GM12878 (cell line): Measurements from ENCODE around the gene WNT11. TPM values are rescaled to one million over a fixed set of nuclear protein-coding genes. Genes with fewer than 3 reads are reported as not detected.

Source experiments
- ATAC-seq: fragments of 200-7000 bp; cut with Tn5 transposase; 3 replicates; pipeline ENCODE4 v1.9.1; 2020; ENCODE audit warnings: mild to moderate bottlenecking, moderate library complexity
- BruUV-seq: library from RNA; stranded (reverse); fragments of 400-500 nt; replicated peaks from 2 replicates; lab custom pipeline; 2021; lab: Mats Ljungman, UMichigan
- CTCF ChIA-PET: fragments of 300-600 bp; sonication (Branson Sonifier 250); formaldehyde crosslinking; extraction: SDS; loops from one replicate; lab custom pipeline; 2021; ENCODE audit warnings: inconsistent platforms; lab: Yijun Ruan, JAX
- POLR2A ChIA-PET: fragments of 350-600 bp; formaldehyde crosslinking; extraction: SDS; loops from one replicate; lab custom pipeline; 2021; ENCODE audit warnings: inconsistent platforms; lab: Charles Lee
- RAD21 ChIA-PET: fragments of 300-600 bp; sonication (Branson Sonifier 250); formaldehyde crosslinking; loops from one replicate; lab custom pipeline; 2023; ENCODE audit warnings: antibody characterized with exemption; ENCODE audit not compliant: unreplicated experiment; lab: Charles Lee
- SMC1A ChIA-PET: fragments of 300-600 bp; sonication (Branson Sonifier 250); formaldehyde crosslinking; loops from one replicate; lab custom pipeline; 2023; ENCODE audit not compliant: unreplicated experiment, uncharacterized antibody; lab: Charles Lee
- DNase-seq: peaks from one replicate; pipeline ENCODE4 v3.0.0-alpha.2; 2011; ENCODE audit warnings: low read depth, low spot score
- FAIRE-seq: peaks from 3 replicates; lab custom pipeline; 2011; peaks lifted over from hg19 to GRCh38; lab: Jason Lieb, UNC
- H2AFZ ChIP-seq: 2 replicates; pipeline ENCODE4 v1.6.0; 2011; ENCODE audit warnings: low read depth, low read length, control low read depth; ENCODE audit not compliant: control insufficient read depth
- H3K27ac ChIP-seq: 2 replicates; pipeline ENCODE4 v1.5.1; 2011; ENCODE audit warnings: control low read depth; ENCODE audit not compliant: control insufficient read depth, insufficient read depth
- H3K27me3 ChIP-seq, 2 experiments: replicated peaks in 1 of 2; 2 replicates each; pipeline versions ENCODE4 v1.6.0 to v1.6.1; 2011; ENCODE audit warnings: low read length in 1 of 2; ENCODE audit not compliant: control insufficient read depth in 2 of 2, insufficient read depth in 2 of 2
- H3K36me3 ChIP-seq, 2 experiments: 2 replicates each; pipeline ENCODE4 v1.5.1; 2011; ENCODE audit warnings: low read length in 1 of 2; ENCODE audit not compliant: control insufficient read depth in 2 of 2, insufficient read depth in 2 of 2
- H3K4me1 ChIP-seq: 2 replicates; pipeline ENCODE4 v1.6.1; 2011; ENCODE audit warnings: mild to moderate bottlenecking, low read length, moderate library complexity, mixed read lengths; ENCODE audit not compliant: control insufficient read depth, insufficient read depth
- H3K4me2 ChIP-seq: 2 replicates; pipeline ENCODE4 v1.6.0; 2011; ENCODE audit warnings: control low read depth; ENCODE audit not compliant: control insufficient read depth, insufficient read depth
- H3K4me3 ChIP-seq: fragments of 200-600 bp; sonication (generic); 2 replicates; pipeline ENCODE4 v1.5.1; 2016
- H3K79me2 ChIP-seq: 2 replicates; pipeline ENCODE4 v1.6.0; 2011; ENCODE audit warnings: low read length; ENCODE audit not compliant: control insufficient read depth, insufficient read depth
- H3K9ac ChIP-seq: 2 replicates; pipeline ENCODE4 v1.8.0; 2011; ENCODE audit warnings: low read length, control low read depth, mixed read lengths; ENCODE audit not compliant: control insufficient read depth, insufficient read depth
- H3K9me3 ChIP-seq: replicated peaks from 3 replicates; pipeline ENCODE4 v1.5.1; 2011; ENCODE audit warnings: mild to moderate bottlenecking, low read length; ENCODE audit not compliant: control insufficient read depth, insufficient read depth
- H4K20me1 ChIP-seq: 2 replicates; pipeline ENCODE4 v1.6.0; 2011; ENCODE audit not compliant: control insufficient read depth, insufficient read depth
- ASH2L ChIP-seq: fragments of 300-600, 200-600 bp; sonication (generic); IDR thresholded peaks from 2 replicates; pipeline ENCODE4 v1.6.1; 2017; ENCODE audit warnings: low read depth, mild to moderate bottlenecking, borderline replicate concordance
- BACH1 ChIP-seq: fragments of 450-650 bp; IDR thresholded peaks from 2 replicates; pipeline ENCODE4 v1.6.1; 2017; ENCODE audit warnings: mild to moderate bottlenecking, borderline replicate concordance
- BCL11A ChIP-seq: IDR thresholded peaks from 2 replicates; pipeline ENCODE4 v1.6.1; 2011; ENCODE audit warnings: low read depth, low read length
- CREB1 ChIP-seq: IDR thresholded peaks from 2 replicates; pipeline ENCODE4 v1.6.1; 2012; ENCODE audit warnings: low read depth, mild to moderate bottlenecking, inconsistent platforms
- JUND ChIP-seq: IDR thresholded peaks from 2 replicates; pipeline ENCODE4 v1.6.1; 2012; ENCODE audit warnings: low read depth, mild to moderate bottlenecking, low read length, improper control_type of control experiment, moderate library complexity
- MAX ChIP-seq: IDR thresholded peaks from 2 replicates; pipeline ENCODE4 v1.6.1; 2012; ENCODE audit warnings: low read depth, low read length, improper control_type of control experiment
- MEF2A ChIP-seq: IDR thresholded peaks from 2 replicates; pipeline ENCODE4 v1.6.1; 2011; ENCODE audit warnings: low read depth, mild to moderate bottlenecking, low read length, moderate library complexity; ENCODE audit not compliant: insufficient read depth
- NFYA ChIP-seq: IDR thresholded peaks from 2 replicates; pipeline ENCODE4 v1.6.1; 2011; ENCODE audit warnings: low read depth, mild to moderate bottlenecking, low read length, improper control_type of control experiment, borderline replicate concordance
- PAX8 ChIP-seq: fragments of 450-650 bp; IDR thresholded peaks from 2 replicates; pipeline ENCODE4 v1.6.1; 2017; ENCODE audit warnings: mild to moderate bottlenecking, moderate library complexity
- POLR2A ChIP-seq: IDR thresholded peaks from 2 replicates; pipeline ENCODE4 v1.6.1; 2011; ENCODE audit warnings: low read depth, mild to moderate bottlenecking, low read length
- RUNX3 ChIP-seq: IDR thresholded peaks from 2 replicates; pipeline ENCODE4 v1.6.1; 2012; ENCODE audit warnings: low read length, inconsistent platforms
- SMAD1 ChIP-seq: fragments of 450-650 bp; IDR thresholded peaks from 2 replicates; pipeline ENCODE4 v1.6.1; 2018; ENCODE audit warnings: mild to moderate bottlenecking, low read depth; ENCODE audit not compliant: partially characterized antibody
- SMARCA5 ChIP-seq: fragments of 450-650 bp; IDR thresholded peaks from 2 replicates; pipeline ENCODE4 v1.6.1; 2017; ENCODE audit warnings: mild to moderate bottlenecking
- SREBF1 ChIP-seq: IDR thresholded peaks from 2 replicates; pipeline ENCODE4 v1.6.1; 2012; ENCODE audit warnings: mild to moderate bottlenecking, low read length
- STAT3 ChIP-seq: IDR thresholded peaks from 2 replicates; pipeline ENCODE4 v1.6.1; 2011; ENCODE audit warnings: low read depth, low read length, improper control_type of control experiment
- WGBS: methylation state at CpG from one replicate; pipeline ENCODE4 v1.1.6; 2016; ENCODE audit warnings: low lambda C conversion rate; ENCODE audit not compliant: insufficient replicate concordance, insufficient coverage; ENCODE audit errors: missing lambda C conversion rate; 5-methylcytosine and 5-hydroxymethylcytosine counted together
- in situ Hi-C: fragments of 300-500 bp; cut with MboI; formaldehyde crosslinking; loops from 9 replicates; pipeline ENCODE4 v1.14.3; 2018; ENCODE audit warnings: mixed read lengths
- intact Hi-C: fragments of 100-400 bp; cut with micrococcal nuclease; formaldehyde crosslinking; loops from one replicate; pipeline ENCODE4 v1.14.2; 2022; ENCODE audit not compliant: unreplicated experiment
- polyA plus RNA-seq, 11 experiments: library from polyadenylated mRNA; depleted of rRNA in 4 of 11; unstranded in 6 of 11; stranded (reverse) in 5 of 11; fragments of >200 nt; fragmentation: Nextera tagmentation in 4 of 11; fragmentation: Illumina TruSeq in 1 of 11; extraction: Ambion mirVana in 4 of 11; extraction: Trizol in 1 of 11; gene quantifications; 1 replicate in 1 of 11; 2 replicates in 10 of 11; pipeline versions ENCODE4 v1.2.1 to v1.2.3, GENCODE V29; 2011 to 2016; ENCODE audit warnings: inconsistent platforms in 2 of 11, missing spikeins in 2 of 11, low read depth in 1 of 11
- total RNA-seq, 4 experiments: library from RNA; depleted of rRNA in 3 of 4; stranded (reverse); fragments of >200 nt in 3 of 4; fragmentation: Illumina TruSeq in 1 of 4; extraction: Trizol in 1 of 4; gene quantifications; 2 replicates each; pipeline versions ENCODE4 v1.2.1 to v1.2.3, GENCODE V29; 2013 to 2021
- TF ChIP-seq, protein P1 (sequence below): fragments of 450-650 bp; formaldehyde crosslinking; IDR thresholded peaks from 2 replicates; pipeline ENCODE4 v1.4.0; 2020; ENCODE audit warnings: mild to moderate bottlenecking, moderate library complexity

The WNT11 gene
- total and polyA plus RNA-seq, 10 of the 15 experiments (the other 5 are each of a cell fraction or from before 2014, with no cell fraction given): 0.05 to 0.19 TPM; not detected in 8

- Histone ChIP-seq H3K27me3 (peaks cover 0 to 2% of the 10 kb centered on the region in 2 experiments; a peak in 1 of 4 replicates), H3K4me1 (peaks cover 34% of the 10 kb centered on the region), H4K20me1 (no peaks in the 10 kb centered on the region), H3K9ac (no peak overlapping the region), H3K36me3 (no peaks in the 10 kb centered on the region), H3K4me2 (no peak overlapping the region)
- WGBS: 90% methylated on average over 9 of the region's 9 CpGs
- FAIRE-seq (no peak), DNase-seq (no peak), ATAC-seq (no peak)
- no TSS peak for BruUV-seq
- SMC1A ChIA-PET: interaction anchor here (1.4 to 2.6 kb wide), 4 partner anchors 7 to 423 kb away, joined by 5 to 11 read pairs (median 6); no protein-coding TSS in a partner anchor
- CTCF ChIA-PET: interaction anchor here (1.1 to 5.1 kb wide), 3 partner anchors 16 to 25 kb away, joined by 3 to 36 read pairs (median 3); no protein-coding TSS in a partner anchor
- TF ChIP-seq BACH1 (no peak), BCL11A (no peak), CREB1 (no peak), JUND (no peak), SREBF1 (no peak), NFYA (no peak), ASH2L (no peak), MEF2A (no peak), SMARCA5 (no peak), SMAD1 (no peak), STAT3 (no peak), POLR2A (no peak), RUNX3 (no peak), MAX (no peak), PAX8 (no peak)
- TF ChIP-seq, protein P1, sequence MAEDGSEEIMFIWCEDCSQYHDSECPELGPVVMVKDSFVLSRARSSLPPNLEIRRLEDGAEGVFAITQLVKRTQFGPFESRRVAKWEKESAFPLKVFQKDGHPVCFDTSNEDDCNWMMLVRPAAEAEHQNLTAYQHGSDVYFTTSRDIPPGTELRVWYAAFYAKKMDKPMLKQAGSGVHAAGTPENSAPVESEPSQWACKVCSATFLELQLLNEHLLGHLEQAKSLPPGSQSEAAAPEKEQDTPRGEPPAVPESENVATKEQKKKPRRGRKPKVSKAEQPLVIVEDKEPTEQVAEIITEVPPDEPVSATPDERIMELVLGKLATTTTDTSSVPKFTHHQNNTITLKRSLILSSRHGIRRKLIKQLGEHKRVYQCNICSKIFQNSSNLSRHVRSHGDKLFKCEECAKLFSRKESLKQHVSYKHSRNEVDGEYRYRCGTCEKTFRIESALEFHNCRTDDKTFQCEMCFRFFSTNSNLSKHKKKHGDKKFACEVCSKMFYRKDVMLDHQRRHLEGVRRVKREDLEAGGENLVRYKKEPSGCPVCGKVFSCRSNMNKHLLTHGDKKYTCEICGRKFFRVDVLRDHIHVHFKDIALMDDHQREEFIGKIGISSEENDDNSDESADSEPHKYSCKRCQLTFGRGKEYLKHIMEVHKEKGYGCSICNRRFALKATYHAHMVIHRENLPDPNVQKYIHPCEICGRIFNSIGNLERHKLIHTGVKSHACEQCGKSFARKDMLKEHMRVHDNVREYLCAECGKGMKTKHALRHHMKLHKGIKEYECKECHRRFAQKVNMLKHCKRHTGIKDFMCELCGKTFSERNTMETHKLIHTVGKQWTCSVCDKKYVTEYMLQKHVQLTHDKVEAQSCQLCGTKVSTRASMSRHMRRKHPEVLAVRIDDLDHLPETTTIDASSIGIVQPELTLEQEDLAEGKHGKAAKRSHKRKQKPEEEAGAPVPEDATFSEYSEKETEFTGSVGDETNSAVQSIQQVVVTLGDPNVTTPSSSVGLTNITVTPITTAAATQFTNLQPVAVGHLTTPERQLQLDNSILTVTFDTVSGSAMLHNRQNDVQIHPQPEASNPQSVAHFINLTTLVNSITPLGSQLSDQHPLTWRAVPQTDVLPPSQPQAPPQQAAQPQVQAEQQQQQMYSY (CRISPR knock-in tag): no peak
- TF ChIP-seq, all 136 proteins: peak for 0
- in situ Hi-C loops: loop anchor here (10.0 kb wide), 1 partner anchor 441 kb away; the partner anchor contains the start of gene LRRC32
- intact Hi-C loops: loop anchor here (10.0 kb wide), 1 partner anchor 211 kb away; the partner anchor contains the start of gene EMSY
- Histone ChIP-seq H3K27ac (no peak overlapping the region), H3K4me3 (no peak overlapping the region), H2AFZ (no peak overlapping the region), H3K9me3 (no peaks in the 10 kb centered on the region), H3K79me2 (no peaks in the 10 kb centered on the region)
- ChIA-PET RAD21 (interaction anchor here (0.7 to 4.8 kb wide), 3 partner anchors 25 to 294 kb away, joined by 4 to 44 read pairs (median 6); no protein-coding TSS in a partner anchor), POLR2A (interaction anchor here (0.6 to 1.3 kb wide), 3 partner anchors 60 to 387 kb away, joined by 3 to 4 read pairs (median 3); no protein-coding TSS in a partner anchor)
Observed at GRCh38 chr11:76233196-76233921, 27.1 kb upstream of the WNT11 start.
